Esophagus (tissue), 2 donors: ENCODE data around the gene KLHL34. TPM values are rescaled to one million over a fixed set of nuclear protein-coding genes. Genes with fewer than 3 reads are reported as not detected.

Experiments
- H3K27ac ChIP-seq, 2 donors: one replicate each; pipeline ENCODE4 v1.5.1; 2013; ENCODE audit warnings: low read depth in 2 of 2, mild to moderate bottlenecking in 2 of 2, inconsistent platforms in 1 of 2, low read length in 1 of 2, moderate library complexity in 1 of 2
- H3K27me3 ChIP-seq, 2 donors: one replicate each; pipeline ENCODE4 v1.6.1; 2013; ENCODE audit warnings: low read length in 2 of 2, control low read depth in 1 of 2, mild to moderate bottlenecking in 1 of 2; ENCODE audit not compliant: insufficient read depth in 2 of 2, control insufficient read depth in 1 of 2
- H3K36me3 ChIP-seq, 2 donors: one replicate each; pipeline ENCODE4 v1.6.1; 2013; ENCODE audit warnings: low read length in 1 of 2; ENCODE audit not compliant: control insufficient read depth in 2 of 2, insufficient read depth in 2 of 2
- H3K4me1 ChIP-seq, 2 donors: one replicate each; pipeline ENCODE4 v1.6.1; 2013; ENCODE audit warnings: low read length in 1 of 2; ENCODE audit not compliant: control insufficient read depth in 2 of 2, insufficient read depth in 2 of 2
- H3K4me3 ChIP-seq, 2 donors: one replicate each; pipeline ENCODE4 v1.5.1; 2013; ENCODE audit warnings: low read length in 2 of 2, mild to moderate bottlenecking in 2 of 2, low read depth in 1 of 2, moderate library complexity in 1 of 2
- H3K9me3 ChIP-seq, 2 donors: one replicate each; pipeline ENCODE4 v1.6.1; 2013; ENCODE audit warnings: mild to moderate bottlenecking in 2 of 2, low read depth in 1 of 2, low read length in 1 of 2, moderate library complexity in 1 of 2; ENCODE audit not compliant: control insufficient read depth in 2 of 2, insufficient read depth in 1 of 2
- WGBS, 2 donors: extraction: QIAGEN DNeasy Blood & Tissue Kit; methylation state at CpG; one replicate each; pipeline ENCODE4 v1.1.7; 2013; 5-methylcytosine and 5-hydroxymethylcytosine counted together
- polyA plus RNA-seq, 2 donors: library from polyadenylated mRNA; stranded (reverse); fragments of 200-250 nt; gene quantifications; one replicate each; pipeline ENCODE4 v1.2.3, GENCODE V29; 2013
- donor health status: healthy with polysubstance abuse.
- donor health status: Bipolar disorder and iron deficiency.

Gene KLHL34
- polyA plus RNA-seq, 2 donors = 0.01 to 0.04 TPM

DNA sequence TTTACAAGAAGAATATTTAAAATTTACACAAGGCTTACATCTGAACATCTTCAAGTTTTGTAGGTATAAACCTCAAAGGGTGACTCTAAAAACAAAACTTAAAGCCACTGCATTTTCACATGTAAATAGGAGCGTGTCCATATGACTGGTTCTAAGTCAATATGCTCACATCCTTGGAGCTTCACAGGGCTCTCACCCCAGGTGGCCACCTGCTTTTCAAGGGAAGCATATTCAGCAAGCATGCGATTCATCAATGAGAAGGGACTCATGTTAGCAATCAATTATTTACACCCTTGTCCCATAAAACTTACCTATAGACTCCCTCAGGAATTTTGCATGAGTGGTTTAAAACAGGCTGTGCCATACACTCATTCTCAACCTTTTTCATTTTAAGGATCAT is 17.8 kb upstream of the KLHL34 start:
- WGBS, 2 donors = 32 to 41% methylated on average over 2 of the region's 2 CpGs
- H3K27me3 ChIP-seq = no peaks in the 10 kb centered on the region
- no peak overlapping the region for H3K4me3 ChIP-seq
- no peaks in the 10 kb centered on the region for H3K36me3 ChIP-seq
- H3K9me3 ChIP-seq = no peaks in the 10 kb centered on the region
- H3K4me1 ChIP-seq = no peaks in the 10 kb centered on the region
- H3K27ac ChIP-seq = no peak overlapping the region

DNA sequence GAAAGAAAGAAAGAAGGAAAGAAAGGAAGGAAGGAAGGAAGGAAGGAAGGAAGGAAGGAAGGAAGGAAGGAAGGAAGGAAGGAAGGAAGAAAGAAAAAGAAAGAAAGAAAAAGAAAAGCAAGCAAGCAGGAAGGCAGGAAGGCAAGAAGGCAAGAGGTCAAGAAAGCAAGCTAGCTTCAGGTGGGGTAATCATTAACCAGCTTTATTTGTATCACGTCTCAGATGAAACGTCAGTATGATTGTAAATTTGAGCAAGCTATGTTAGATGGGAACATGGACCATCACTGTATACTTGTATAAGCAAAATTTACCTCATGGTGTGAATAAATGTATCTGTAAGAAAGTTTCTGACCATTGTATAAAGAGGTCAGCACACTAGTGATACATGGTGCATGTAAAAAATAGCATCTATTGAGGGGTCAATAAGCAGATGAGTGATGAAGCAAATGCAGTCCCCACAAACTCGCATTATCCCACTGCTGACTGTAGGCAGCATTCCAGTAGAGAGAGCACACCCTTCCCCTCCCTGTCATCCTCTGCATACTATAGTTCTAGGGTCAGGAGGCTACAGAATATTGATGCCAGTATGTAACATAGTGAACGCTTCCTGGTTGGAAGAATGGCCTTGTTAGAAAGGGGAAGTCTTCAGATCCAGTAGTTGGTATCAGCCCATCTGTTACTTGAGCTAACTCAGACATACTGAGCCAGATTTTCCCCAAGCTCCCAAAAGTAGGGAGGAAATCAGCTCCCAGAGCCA is 16.5 kb upstream of the KLHL34 start:
- Histone ChIP-seq H3K27ac (no peak overlapping the region), H3K36me3 (no peaks in the 10 kb centered on the region), H3K27me3 (no peaks in the 10 kb centered on the region), H3K4me1 (no peaks in the 10 kb centered on the region), H3K9me3 (no peaks in the 10 kb centered on the region), H3K4me3 (no peak overlapping the region)
- 52 to 66% methylated on average over 4 of the region's 4 CpGs for WGBS, 2 donors

DNA sequence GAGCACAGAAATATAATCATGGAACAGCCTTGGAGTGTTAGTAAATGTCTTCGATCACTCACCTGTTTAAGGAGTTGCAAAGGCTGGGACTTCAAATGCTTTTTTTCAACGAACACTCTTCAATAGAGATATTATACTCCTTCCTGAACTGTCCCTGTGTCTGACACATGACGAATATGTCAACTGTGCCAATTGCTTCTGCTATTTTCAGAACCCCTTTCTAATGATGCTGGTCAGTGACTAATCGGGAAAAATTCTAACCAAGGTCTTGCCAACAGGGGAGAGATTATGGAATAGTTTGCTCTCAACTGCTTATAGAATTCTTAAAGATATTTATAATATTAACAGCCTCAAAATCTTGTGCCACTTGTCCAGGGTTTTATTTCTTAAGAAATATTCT is 8.5 kb upstream of the KLHL34 start:
- H3K9me3 ChIP-seq = no peaks in the 10 kb centered on the region
- H3K4me1 ChIP-seq = no peaks in the 10 kb centered on the region

DNA sequence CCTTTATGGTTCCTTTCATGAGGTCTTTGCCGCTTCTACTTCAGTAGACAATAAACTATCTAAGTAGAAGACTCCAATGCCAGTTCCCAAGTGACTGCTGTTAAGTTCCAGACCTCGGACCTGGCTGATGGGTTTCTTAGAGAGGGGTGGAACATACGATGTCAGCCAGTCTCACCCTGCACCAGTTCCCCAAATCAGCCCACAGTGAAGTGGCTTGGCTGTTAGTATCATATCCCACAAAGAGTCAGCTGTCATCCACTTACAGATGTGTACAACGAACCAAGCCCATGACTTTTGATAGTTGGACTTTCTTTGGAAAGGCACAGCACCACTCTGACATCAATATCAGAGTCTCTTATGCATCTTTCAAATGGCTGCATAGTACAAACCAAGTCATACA is 8.1 kb upstream of the KLHL34 start:
- no peaks in the 10 kb centered on the region for H3K27me3 ChIP-seq
- H3K4me1 ChIP-seq = no peaks in the 10 kb centered on the region
- no peak overlapping the region for H3K4me3 ChIP-seq
- H3K9me3 ChIP-seq = no peaks in the 10 kb centered on the region
- no peak overlapping the region for H3K27ac ChIP-seq
- WGBS, 2 donors = 66 to 85% methylated on average over 4 of the region's 4 CpGs
- H3K36me3 ChIP-seq = no peaks in the 10 kb centered on the region

More for the DNA sequence above, 8.5 kb upstream of the KLHL34 start:
- Histone ChIP-seq H3K27ac (no peak overlapping the region), H3K27me3 (no peaks in the 10 kb centered on the region), H3K4me3 (no peak overlapping the region), H3K36me3 (no peaks in the 10 kb centered on the region)
- 67 to 69% methylated on average over 4 of the region's 4 CpGs for WGBS, 2 donors

DNA sequence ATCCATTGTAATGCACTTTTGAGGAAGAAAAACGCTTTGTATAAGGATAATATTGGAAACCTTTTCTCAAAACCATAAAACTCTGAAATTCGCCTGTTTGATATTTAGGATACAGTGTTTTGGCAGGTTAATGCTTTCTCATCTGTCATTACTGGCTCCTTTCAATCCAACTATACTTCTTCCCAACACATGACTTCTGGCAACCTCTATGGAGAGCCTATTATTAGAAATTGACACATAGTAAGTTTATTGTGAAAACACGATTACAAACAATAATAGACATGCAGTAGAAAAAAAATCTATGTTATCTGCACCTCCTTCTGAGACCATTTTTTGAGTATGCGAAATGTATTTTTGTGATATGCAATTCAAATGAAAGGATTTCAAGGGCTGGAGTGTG is 4.6 kb upstream of the KLHL34 start:
- 62 to 81% methylated on average over 4 of the region's 4 CpGs for WGBS, 2 donors
- no peaks in the 10 kb centered on the region for H3K27me3 ChIP-seq

DNA sequence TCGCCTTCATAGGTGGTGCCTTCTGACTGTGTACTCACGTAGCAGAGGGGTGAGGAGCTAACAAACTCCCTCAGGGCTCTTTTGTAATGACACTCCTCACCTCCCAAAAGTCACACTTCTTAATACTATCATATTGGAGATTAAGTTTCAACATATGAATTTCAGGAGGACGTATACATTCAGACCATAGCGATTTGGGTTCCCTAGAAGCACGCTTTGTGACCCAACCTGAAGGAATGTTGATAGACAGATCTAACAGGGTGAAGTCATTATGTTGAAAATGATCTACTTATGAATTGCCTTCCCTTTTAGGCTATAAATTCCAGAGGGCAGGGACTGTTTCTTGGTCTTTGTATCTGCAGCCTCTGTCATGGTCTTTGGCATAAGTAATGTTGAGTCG is 3.2 kb upstream of the KLHL34 start:
- no peaks in the 10 kb centered on the region for H3K27me3 ChIP-seq
- H3K4me3 ChIP-seq = no peak overlapping the region
- H3K36me3 ChIP-seq = no peaks in the 10 kb centered on the region
- H3K27ac ChIP-seq = no peak overlapping the region
- 65 to 79% methylated on average over 6 of the region's 6 CpGs for WGBS, 2 donors
- H3K4me1 ChIP-seq = no peaks in the 10 kb centered on the region
- peaks cover 9 to 10% of the 10 kb centered on the region in 2 donors for H3K9me3 ChIP-seq

More for the DNA sequence above, 4.6 kb upstream of the KLHL34 start:
- H3K9me3 ChIP-seq = no peaks in the 10 kb centered on the region
- H3K27ac ChIP-seq = no peak overlapping the region
- no peak overlapping the region for H3K4me3 ChIP-seq
- H3K36me3 ChIP-seq = no peaks in the 10 kb centered on the region
- no peaks in the 10 kb centered on the region for H3K4me1 ChIP-seq

DNA sequence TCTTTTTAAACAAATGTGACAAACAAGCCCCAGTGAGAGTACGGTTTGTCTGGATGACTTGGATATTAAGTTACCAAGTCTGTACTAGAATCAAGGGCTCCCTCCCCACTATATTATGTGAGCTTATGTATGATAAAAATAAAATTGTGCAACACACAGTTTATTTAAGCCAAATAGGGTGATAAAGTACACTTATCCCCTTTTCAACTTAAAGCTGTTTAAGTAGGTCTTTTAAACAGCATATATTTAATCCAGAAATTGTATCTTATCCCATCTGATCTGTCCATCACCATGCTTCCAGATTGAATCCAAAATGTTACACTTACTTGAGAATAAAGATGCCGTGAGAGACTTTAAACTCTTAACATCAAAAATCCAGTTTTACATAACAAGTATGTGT is 2.0 kb upstream of the KLHL34 start:
- Histone ChIP-seq H3K36me3 (no peaks in the 10 kb centered on the region), H3K4me1 (no peaks in the 10 kb centered on the region), H3K27me3 (no peaks in the 10 kb centered on the region), H3K9me3 (peaks cover 10% of the 10 kb centered on the region in 2 donors), H3K27ac (no peak overlapping the region), H3K4me3 (no peak overlapping the region)
- WGBS, 2 donors = 76 to 83% methylated on average over 2 of the region's 2 CpGs

DNA sequence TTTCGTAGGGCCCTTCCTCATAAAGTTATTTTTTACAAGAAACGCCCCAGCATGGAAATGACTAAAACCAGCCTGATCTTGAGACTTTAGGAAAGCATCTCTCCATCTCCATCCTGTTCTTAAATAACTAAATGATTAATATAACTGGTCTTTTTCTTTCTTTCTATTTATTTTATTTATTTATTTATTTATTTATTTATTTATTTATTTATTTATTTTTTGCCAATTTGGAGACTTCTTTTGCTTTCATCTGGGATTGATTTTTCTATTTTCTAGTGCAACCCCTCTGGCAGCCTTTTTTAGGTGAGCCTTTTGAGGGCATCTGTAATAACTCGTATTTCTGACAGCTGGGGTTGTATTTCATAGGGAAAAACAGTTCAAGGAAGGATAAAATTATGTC is 1.2 kb upstream of the KLHL34 start:
- 67 to 83% methylated on average over 3 of the region's 3 CpGs for WGBS, 2 donors
- no peak overlapping the region for H3K4me3 ChIP-seq
- H3K27ac ChIP-seq = no peak overlapping the region
- no peaks in the 10 kb centered on the region for H3K4me1 ChIP-seq
- peaks cover 10% of the 10 kb centered on the region in 2 donors for H3K9me3 ChIP-seq
- no peaks in the 10 kb centered on the region for H3K27me3 ChIP-seq
- H3K36me3 ChIP-seq = no peaks in the 10 kb centered on the region

DNA sequence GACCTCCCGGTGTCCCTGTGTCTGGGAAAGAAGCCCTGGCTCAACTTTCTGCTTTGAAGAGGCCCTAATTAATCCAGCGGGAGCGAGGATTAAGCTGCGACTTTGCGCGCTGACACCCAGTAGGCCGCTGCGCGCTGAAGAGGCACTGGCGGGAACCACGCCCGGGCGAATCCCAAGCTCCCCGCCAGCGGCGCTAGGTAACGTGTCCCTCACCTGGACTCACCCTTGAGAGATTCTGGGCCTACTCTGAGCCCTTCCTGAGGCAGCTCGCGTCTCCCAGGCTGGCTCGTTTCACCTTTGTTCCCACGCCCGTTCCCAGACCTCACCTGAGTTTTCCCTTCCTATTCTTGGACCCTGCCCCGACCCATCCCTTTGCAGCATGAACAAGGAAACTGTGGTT is 616 bp upstream of the KLHL34 start:
- Histone ChIP-seq H3K27ac (no peak overlapping the region), H3K9me3 (peaks cover 10% of the 10 kb centered on the region in 2 donors), H3K36me3 (no peaks in the 10 kb centered on the region), H3K27me3 (no peaks in the 10 kb centered on the region), H3K4me1 (no peaks in the 10 kb centered on the region), H3K4me3 (peak overlapping the region; percentile 11 to 26)
- WGBS, 2 donors = 18 to 43% methylated on average over 23 of the region's 23 CpGs
